ELR (cell line): Measurements from ENCODE around the gene PPM1N.

Source experiments
- DNase-seq: peaks from one replicate; pipeline ENCODE4 v3.0.0-alpha.2; 2015; ENCODE audit warnings: low read depth

PPM1N gene, protein sequence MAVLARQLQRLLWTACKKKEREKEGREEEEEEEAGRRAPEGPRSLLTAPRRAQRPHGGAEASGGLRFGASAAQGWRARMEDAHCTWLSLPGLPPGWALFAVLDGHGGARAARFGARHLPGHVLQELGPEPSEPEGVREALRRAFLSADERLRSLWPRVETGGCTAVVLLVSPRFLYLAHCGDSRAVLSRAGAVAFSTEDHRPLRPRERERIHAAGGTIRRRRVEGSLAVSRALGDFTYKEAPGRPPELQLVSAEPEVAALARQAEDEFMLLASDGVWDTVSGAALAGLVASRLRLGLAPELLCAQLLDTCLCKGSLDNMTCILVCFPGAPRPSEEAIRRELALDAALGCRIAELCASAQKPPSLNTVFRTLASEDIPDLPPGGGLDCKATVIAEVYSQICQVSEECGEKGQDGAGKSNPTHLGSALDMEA

DNA sequence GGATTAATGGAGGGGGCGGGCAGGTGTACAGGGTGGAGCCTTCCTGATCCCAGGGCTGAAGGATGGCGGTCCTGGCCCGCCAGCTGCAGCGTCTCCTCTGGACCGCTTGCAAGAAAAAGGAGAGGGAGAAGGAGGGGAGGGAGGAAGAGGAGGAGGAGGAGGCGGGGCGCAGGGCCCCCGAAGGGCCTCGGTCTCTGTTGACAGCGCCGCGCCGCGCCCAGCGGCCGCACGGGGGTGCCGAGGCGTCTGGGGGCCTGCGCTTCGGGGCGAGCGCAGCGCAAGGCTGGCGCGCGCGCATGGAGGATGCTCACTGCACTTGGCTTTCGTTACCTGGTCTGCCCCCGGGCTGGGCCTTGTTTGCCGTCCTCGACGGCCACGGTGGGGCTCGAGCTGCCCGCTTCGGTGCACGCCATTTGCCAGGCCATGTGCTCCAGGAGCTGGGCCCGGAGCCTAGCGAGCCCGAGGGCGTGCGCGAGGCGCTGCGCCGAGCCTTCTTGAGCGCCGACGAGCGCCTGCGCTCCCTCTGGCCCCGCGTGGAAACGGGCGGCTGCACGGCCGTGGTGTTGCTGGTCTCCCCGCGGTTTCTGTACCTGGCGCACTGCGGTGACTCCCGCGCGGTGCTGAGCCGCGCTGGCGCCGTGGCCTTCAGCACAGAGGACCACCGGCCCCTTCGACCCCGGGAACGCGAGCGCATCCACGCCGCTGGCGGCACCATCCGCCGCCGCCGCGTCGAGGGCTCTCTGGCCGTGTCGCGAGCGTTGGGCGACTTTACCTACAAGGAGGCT lies at the start of gene PPM1N:
TSS of gene PPM1N (plus strand) at position 33 of the 785 bp plus-strand sequence. CDS start at position 63, 30 bp downstream.
- peak; percentile 39 for DNase-seq

DNA sequence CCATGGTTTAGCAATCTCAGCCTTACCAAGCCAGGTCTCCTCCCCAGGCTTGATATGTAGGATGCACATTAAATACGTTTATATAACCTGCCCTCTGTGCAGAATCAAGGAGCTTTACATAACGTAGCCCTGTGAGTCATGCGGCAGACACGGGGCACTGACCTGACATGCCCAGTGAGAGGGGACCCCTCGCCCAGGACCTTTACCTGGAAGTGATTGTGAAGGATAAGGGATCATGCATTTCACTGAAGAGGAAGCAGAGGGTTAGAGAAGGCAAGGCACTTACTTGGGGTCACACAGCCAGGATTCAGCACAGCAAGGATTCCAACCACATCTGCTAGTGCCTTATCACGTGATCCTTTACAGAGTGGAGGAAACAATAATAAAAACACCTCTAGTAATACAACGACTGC lies 49.4 kb upstream of the PPM1N start:
- peak; percentile 60 for DNase-seq

DNA sequence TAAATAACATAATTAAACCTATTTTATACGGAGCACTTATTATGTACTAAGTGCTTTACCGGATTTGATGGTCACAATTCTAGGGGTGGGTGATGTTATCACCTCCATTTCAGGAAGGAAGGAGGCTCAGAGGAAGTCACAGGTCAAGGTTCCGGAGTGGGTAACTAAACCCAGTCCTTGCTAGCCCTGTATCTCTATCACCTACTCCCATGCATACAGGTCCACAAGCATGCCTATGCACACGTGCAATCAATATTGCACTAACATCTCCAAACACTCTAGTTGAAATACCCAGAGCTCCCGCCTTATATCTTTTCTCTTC lies 48.3 kb upstream of the PPM1N start:
- no peak for DNase-seq

DNA sequence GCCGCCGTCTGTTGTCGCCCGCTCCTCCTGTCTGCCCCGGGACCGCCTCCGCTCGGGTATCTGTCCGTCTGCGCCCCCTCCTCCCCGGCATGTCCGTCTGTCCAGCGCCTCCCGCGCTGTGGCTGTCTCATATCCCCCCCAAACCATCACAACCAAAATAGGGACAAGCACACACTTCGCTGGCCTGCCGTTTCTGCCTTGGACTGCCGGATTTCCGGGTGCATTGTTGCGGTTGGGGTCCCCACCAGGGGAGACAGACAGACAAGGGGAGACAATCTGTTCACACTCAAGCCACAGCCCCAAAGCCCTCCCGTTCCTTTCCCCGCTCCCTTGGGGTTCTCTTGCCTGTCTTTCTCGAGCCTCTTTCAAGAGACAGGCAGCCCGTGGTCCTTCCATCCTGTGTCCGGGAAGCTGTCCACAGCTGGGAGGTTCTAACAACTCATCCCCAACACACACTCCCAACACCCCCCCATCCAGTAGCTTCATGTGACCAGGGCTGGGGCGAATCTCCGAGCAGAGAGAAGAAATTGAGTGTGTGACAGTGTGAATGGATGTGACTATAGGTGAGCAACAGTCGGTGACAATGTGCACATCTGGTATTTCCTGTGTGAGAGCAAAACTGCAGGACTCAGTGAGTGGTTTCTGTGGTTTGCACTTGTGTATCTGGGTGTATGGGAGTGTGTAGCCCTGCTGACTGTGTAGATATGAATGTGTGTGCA lies 47.0 kb upstream of the PPM1N start:
- peak; percentile 54 for DNase-seq

DNA sequence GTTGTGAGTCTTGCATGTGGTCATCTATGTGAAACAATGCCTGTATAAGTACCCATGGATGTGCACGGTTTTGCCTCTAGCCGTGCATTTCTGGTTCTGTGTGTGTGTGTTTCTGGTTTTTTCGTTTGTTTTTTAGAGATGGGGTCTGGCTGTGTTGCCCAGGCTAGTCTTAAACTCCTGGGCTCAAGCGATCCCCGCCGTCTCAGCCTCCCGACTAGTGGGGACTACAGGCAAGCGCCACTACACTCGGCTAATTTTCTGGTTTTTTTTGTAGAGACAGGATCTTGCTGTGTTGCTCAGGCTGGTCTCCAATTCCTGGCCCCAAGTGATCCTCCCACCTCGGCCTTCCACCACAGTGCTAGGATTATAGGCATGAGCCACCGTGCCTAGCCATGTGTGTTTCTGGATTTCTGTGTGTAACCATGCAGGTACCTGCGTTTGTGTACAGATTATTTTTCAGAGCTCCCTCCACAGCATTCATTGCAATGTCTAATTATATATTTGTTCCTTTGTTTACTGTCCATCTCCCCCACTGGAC lies 46.3 kb upstream of the PPM1N start:
- no peak for DNase-seq

DNA sequence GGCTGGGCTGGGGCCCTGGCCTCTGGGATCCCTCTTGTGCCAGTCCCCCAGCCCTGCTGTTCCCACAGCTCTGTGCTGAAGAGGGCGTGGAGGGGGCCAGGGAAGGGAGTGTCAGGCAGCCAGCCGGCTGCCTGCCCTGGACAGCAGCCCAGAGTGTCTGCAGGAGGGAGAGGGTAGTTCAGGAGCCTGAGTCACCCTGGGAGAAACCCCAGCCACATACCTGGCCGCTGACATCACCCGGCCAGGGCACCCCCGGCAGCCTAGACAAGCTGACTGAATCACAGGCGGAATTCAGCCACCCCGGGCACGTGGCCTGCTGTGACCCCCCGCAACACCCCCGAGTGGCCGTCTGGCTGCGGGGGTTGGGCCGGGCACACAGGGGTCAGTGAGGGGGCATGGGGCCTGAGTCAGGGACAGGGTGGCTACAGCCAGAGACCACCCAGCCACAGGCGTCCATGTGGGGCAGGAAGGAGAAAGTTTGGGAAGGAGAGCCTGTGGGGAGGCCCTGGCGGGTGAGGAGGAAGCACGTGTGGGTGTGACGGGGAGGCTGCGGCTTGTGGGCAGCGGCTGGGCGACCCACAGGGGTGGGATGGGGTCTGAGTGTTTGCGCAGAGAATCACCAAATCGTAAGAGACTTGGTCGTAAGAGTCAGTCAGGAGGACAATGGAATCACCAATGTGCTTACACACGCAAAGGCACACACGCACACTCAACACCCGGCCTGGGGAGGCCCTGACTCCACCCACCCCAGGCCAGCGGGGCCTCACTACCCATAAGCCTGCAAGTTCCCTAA lies 42.3 kb upstream of the PPM1N start:
- DNase-seq: peak; percentile 98

DNA sequence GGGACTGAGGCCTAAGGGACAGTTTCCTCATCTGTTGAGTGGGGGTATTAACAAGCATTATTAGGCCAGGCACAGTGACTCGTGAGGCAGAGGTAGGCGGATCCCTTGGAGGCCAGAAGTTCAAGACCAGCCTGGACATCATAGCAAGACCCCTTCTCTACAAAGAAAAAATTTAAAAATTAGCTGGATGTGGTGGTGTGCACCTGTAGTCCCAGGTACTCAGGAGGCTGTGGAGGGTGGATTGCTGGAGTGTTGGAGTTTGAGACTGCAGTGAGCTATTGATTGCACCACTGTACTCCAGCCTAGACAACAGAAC lies 41.8 kb upstream of the PPM1N start:
- no peak for DNase-seq

DNA sequence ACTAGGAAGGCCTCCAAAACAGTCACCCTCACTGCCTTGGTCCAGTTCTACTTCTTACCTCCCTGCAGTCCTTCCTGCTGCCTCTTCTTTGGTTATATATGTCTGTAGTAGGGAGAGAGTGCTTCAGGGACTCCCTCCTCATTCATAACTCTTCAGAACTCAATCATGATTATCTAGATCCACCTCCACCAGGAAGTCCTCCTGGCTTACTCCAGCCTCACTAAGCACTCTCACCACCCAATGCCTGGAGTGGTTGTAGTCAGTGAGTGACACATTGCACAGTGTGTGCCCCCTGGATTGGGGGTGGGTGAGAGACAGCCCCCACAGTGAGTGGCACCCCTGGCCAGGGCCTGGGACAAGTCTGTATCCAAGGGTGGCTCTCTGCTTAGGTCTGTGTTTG lies 40.5 kb upstream of the PPM1N start:
- DNase-seq: no peak

DNA sequence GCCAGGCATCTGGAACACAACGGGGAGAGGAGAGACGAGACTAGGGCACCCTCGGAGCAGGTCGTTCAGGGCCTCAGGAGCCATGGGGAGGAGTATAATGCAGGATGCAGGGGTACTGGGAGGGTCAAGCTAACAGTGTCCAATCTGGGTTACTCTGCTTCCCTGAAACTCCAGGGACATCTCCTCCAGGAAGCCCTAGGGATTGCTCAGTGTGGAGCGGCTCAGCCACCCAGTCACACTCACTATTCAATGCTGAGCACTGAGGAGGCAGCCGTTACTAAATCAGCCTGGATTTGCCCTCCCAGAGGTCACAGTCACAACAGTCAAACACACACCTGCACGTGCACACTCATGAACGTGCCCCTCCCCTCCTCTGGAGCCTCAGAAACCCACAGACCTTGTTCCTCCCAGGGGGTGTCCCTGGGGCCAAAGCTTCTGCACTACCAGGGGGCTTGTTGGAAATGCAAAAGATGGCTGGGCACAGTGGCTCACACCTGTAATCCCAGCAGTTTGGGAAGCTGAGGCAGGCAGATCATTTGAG lies 37.4 kb upstream of the PPM1N start:
- DNase-seq: no peak

DNA sequence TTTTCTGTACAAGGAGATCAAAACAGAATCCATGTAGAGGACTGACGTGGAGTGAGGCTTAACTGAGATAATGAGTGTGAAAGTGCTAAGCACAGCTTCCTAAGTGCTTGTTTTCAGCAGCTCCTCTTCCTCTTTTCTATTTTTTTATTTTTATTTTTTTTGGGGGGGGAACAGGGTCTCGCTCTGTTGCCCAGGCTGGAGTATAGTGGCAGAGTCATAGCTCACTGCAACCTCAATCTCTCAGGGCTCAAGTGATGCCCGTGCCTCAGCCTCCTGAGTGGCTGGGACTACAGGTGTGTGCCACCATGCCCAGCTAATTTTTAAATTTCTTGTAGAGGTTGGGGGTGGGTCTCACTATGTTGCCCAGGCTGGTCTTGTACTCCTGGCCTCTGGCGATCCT lies 36.1 kb upstream of the PPM1N start:
- DNase-seq: no peak

DNA sequence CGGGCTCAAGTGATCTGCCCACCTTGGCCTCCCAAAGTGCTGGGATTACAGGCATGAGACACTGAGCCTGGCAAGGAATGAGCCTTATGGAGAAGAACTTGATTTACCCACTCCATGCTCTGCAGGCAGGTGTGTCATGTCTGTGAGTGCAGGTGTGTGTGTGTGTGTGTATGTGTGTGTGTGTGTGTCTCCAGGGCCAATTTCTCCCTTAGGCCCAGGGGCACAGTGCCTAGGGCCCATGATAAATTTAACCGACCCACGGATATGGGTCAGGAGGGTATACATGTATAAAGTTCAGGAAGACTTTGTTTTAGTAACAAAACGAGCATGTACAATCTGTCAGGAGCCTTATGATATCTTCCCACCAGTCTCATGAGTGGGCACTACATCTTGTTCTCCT lies 35.0 kb upstream of the PPM1N start:
- no peak for DNase-seq

DNA sequence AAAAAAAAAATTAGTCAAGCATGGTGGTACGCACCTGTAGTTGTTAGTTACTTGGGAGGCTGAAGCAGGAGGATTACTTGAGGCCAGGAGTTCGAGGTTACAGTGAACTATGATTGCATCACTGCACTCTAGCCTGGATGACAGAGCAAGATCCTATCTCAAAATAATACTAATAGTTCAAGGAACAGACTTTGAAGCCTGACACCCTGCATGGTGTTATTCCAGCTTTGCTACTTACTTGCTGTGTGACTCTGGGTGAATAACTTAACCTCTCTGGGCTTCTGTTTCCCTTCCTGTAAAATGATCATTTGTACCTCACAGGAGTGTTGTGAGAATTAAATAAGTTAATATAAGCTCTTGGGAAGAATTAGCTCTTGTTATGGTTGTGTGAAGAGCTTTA lies 34.0 kb upstream of the PPM1N start:
- no peak for DNase-seq

DNA sequence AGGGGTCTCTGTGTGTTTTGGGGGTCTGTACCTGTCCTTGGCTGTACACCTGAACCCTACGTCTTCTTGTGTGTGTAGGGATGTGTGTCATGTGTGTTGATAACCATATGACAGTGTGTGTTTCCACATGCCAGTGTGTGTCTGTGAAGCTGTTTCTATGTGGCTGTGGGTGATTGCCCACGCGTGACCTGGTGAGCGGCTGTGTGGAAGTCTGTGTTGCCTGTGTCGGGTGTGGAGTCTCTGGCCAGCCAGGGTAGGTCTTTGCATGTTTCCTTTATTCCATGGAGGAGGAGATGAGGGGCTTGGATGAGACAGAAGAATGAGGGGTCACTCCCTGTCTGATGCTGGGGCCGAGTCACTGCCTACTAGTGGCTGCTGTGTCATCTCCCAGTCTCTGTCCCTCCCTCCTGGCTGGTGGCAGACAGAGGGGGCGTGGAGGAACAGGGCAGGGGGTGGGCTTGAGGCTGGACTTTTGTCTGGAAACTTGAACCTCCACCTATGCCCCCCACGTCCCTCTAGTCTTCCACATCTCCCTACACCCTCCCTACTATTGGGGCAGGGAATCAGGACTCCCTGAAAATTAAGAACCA lies 33.3 kb upstream of the PPM1N start:
- DNase-seq: no peak

DNA sequence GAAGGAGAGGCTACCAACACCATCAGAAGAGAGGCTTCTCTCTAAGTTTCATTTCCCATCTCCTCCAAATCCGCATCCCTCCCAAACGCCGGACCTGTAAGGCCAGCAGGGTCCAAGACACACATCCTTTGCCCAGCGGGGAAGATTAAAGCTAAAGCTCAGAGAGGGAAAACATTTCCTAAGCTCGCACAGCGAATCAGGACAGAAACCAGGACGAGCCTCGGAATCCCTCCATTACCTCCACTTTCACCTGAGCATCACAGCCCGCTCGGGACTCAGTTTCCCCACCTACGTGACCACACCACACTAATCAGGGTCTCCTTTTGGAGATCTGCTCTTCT lies 31.2 kb upstream of the PPM1N start:
- DNase-seq: peak; percentile 30

DNA sequence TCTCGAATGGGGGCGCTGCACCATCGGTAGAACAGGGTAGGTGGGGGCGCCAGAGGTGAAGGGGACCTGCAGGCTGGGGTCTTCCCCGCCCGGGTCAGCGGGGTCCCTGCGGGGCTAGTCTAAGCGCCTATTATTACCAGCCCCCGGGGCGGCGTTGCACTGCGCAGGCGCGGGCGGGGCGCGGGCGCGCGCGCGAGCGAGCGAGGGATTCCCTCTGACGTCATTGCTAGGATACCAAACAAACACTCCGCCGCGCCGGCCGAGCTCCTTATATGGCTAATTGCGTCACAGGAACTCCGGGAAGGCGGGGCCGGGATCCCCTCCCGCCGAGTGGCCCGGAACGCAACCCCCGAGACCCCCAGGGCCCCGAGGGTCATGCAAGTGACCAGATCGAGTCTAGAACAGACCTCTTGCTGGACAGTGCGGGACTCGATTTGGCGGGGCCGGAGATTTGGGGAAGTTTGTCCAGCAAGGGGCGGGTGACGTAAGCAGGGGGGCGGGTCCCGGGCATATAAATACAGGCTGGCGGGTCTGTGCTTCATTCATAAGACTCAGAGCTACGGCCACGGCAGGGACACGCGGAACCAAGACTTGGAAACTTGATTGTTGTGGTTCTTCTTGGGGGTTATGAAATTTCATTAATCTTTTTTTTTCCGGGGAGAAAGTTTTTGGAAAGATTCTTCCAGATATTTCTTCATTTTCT lies 30.6 kb upstream of the PPM1N start, which contains the start of gene FOSB:
TSS of gene FOSB (plus strand) at position 541 of the 703 bp plus-strand sequence. CDS start 591 bp downstream, outside the sequence.
- peak; percentile 98 for DNase-seq

DNA sequence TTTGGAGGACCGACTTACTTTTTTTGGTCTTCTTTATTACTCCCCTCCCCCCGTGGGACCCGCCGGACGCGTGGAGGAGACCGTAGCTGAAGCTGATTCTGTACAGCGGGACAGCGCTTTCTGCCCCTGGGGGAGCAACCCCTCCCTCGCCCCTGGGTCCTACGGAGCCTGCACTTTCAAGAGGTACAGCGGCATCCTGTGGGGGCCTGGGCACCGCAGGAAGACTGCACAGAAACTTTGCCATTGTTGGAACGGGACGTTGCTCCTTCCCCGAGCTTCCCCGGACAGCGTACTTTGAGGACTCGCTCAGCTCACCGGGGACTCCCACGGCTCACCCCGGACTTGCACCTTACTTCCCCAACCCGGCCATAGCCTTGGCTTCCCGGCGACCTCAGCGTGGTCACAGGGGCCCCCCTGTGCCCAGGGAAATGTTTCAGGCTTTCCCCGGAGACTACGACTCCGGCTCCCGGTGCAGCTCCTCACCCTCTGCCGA lies 30.0 kb upstream of the PPM1N start:
- peak; percentile 49 for DNase-seq

DNA sequence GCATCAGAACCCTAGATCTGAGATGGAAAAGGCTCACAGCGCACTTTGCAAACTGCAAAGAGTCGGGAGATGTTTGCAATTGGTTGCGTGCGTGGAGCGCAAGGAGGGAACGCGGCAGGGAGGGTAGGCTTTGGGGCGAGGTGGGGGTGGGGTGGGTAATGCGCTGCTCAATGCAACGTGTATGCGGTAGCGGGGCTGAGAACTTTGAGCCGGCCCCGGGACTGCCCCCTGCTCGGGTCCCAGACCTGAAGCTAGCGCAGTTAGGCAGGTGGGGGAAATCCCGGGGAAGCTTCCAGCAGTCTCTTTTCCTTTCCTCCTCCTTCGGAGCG lies 29.5 kb upstream of the PPM1N start:
- peak; percentile 53 for DNase-seq

DNA sequence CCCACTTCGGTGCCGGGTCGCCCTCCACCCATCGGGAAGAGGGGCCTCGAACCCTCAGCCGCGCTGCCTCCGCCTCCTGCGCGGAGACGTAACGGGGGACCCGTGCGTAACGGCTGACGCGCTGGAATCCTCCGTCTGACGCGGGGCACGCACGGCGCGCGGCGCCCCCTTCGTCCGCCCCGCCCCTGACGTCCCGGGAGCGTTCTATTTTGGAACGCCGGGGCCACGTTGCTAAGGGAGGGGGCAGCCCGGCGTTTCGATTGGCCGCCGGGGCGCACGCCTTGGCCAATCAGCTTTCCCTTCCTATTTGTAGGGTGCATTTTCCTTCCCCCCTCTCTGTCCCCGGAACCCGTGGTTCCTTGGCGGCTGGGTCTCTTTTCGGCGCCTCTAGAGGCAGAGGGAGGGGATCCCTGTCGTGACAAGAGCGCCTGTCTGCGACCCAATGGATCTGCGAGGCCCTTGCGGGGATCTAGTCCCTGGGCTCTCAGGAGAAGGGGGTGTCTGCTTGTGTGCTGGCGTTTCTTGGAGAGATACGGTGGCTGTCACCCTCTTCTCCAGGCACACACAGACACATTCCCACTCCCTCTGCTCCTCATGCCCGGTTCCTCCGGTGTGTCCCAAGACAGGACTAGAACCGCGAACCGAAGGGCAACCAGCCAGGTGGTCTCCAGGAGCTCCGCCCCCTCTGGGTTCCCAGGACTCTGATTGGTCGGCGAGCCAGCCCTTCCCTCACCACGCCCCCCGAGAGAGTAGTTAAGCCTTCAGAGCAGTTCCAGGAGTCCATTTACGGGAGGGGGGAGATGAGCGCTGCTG lies 28.9 kb upstream of the PPM1N start:
- peak; percentile 96 for DNase-seq

DNA sequence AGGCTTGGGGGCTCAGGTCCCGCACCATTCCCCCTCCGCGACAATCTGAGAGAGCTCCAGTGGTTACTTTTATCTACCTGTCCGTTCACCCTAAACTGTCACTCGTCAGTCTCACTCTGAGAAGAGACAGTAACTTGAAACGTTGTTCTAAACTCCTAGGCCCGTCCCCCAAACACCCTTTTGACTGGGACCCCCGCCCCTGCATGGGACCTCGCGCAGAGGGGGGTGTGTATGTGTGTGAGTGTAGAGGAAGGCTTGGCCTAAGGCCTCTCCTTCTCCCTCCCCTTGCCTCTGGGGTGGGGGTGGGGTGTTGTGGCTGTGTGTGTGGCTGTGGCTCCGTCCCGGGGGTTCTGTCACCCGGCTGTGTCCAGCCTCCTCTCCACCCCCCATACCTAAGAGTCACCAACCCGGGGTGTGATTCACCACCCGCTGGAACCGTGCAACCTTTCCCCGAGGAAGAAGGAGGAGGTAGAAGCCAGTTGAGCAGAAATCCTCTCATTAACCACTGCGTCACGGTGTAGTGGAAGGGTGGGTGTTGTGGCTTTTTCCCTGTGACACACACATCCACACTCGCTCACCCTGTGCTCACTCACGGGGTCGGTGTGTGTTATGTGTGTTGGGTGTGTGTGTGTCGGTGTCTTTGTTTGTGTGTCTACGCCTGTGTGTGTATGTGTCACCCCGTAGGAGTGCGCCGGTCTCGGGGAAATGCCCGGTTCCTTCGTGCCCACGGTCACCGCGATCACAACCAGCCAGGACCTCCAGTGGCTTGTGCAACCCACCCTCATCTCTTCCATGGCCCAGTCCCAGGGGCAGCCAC lies 28.1 kb upstream of the PPM1N start:
- DNase-seq: peak; percentile 78
